Erythroblast (primary cell): Measurements from ENCODE around the gene ZNF709.
"Not testable (repeated sequence)": the region's sequence is repeated elsewhere in the genome, so short reads cannot be mapped to it uniquely, and the experiment has no call there.

Experiments
- DNase-seq, 2 experiments: peaks; one replicate each; lab custom pipeline; 2025; lab: John Stamatoyannopoulos, UW
- GATA1 ChIP-seq: IDR thresholded peaks from 2 replicates; pipeline ENCODE4 v1.6.1; 2011; ENCODE audit warnings: low read depth, mild to moderate bottlenecking, control low read depth, low read length, moderate library complexity
- POLR2A ChIP-seq: IDR thresholded peaks from 2 replicates; pipeline ENCODE4 v1.6.1; 2011; ENCODE audit warnings: mild to moderate bottlenecking, low read length

ZNF709 gene

GRCh38 chr19:12481781-12482508 lies 2.7 kb downstream of the ZNF709 start:
- no peak for DNase-seq
- TF ChIP-seq GATA1: no peak
- TF ChIP-seq POLR2A: no peak

GRCh38 chr19:12478234-12478941 lies 6.2 kb downstream of the ZNF709 start:
- TF ChIP-seq GATA1: no peak
- TF ChIP-seq POLR2A: no peak
- no peak for DNase-seq

- DNase-seq: not testable (repeated sequence)
Measured at GRCh38 chr19:12467651-12468050, 17.0 kb downstream of the ZNF709 start.

- no peak for DNase-seq
- TF ChIP-seq GATA1 (no peak), POLR2A (no peak)
Measured at GRCh38 chr19:12465211-12465610, 19.4 kb downstream of the ZNF709 start.

- DNase-seq: no peak
- TF ChIP-seq GATA1 (no peak), POLR2A (no peak)
Measured at GRCh38 chr19:12464769-12465168, 19.8 kb downstream of the ZNF709 start.

GRCh38 chr19:12464139-12464538 lies 20.5 kb downstream of the ZNF709 start:
- not testable (repeated sequence) for DNase-seq

- DNase-seq: no peak
- TF ChIP-seq POLR2A: no peak
- no peak for TF ChIP-seq GATA1
Measured at GRCh38 chr19:12453495-12453894, 31.1 kb downstream of the ZNF709 start.

- TF ChIP-seq POLR2A (no peak), GATA1 (no peak)
- DNase-seq: no peak
Measured at GRCh38 chr19:12450844-12451243, 33.8 kb downstream of the ZNF709 start.

GRCh38 chr19:12448808-12449207 lies 35.8 kb downstream of the ZNF709 start:
- DNase-seq: no peak
- TF ChIP-seq POLR2A (no peak), GATA1 (no peak)

GRCh38 chr19:12440541-12441316 lies 43.9 kb downstream of the ZNF709 start, which contains the start of gene ZNF443:
Gene ZNF443 (minus strand): TSS chr19:12441021. CDS start chr19:12440914, 107 bp downstream.
- TF ChIP-seq POLR2A (peak; percentile 41), GATA1 (no peak)
- peak; percentile 95 for DNase-seq

- DNase-seq: peak; percentile 41 to 48
Measured at GRCh38 chr19:12439686-12440540, 44.7 kb downstream of the ZNF709 start.

GRCh38 chr19:12430726-12431299 lies 53.8 kb downstream of the ZNF709 start:
- DNase-seq: not testable (repeated sequence)

GRCh38 chr19:12425888-12426274 lies 58.7 kb downstream of the ZNF709 start:
- DNase-seq: no peak
- TF ChIP-seq POLR2A (no peak), GATA1 (no peak)
